Prostate gland (tissue), 2 donors: Measurements from ENCODE around the gene MPP3.

Experiments
- POLR2A ChIP-seq: fragments of 450-650 bp; IDR thresholded peaks from one replicate; pipeline ENCODE4 v1.6.1; 2016; ENCODE audit warnings: antibody characterized with exemption, mild to moderate bottlenecking
- POLR2AphosphoS5 ChIP-seq: sonication (generic); formaldehyde crosslinking; IDR thresholded peaks from one replicate; pipeline ENCODE4 v1.6.1; 2017; ENCODE audit warnings: antibody characterized with exemption
- TF ChIP-seq, protein P1 (sequence below), 4 experiments: fragments of 200-600 bp in 2 of 4; fragments of 450-650 bp in 2 of 4; sonication (generic) in 2 of 4; IDR thresholded peaks; 1 replicate in 3 of 4; 2 replicates in 1 of 4; pipeline ENCODE4 v1.5.1; 2016 to 2019; ENCODE audit warnings: antibody characterized with exemption in 4 of 4, mild to moderate bottlenecking in 2 of 4, moderate library complexity in 2 of 4

DNA sequence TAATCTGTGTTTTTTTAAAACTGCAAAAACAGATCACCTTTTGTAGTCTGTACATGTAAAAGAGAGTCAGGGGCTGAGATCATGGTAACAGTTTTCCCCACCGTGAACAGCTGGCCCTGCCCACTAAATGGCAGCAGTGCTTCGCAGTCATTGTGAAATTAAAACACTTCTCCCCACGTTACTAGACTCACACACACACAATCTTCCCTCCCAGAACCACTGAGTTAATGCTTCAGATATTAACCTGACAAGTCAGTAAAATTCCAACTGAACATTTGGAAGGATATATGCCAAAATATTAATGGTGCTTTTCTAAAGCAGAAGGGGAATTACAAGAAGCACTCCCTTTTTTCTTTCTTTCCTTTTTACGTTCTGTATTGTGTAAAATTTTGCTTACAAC, 12.8 kb upstream of the MPP3 start:
- TF ChIP-seq, protein P1, sequence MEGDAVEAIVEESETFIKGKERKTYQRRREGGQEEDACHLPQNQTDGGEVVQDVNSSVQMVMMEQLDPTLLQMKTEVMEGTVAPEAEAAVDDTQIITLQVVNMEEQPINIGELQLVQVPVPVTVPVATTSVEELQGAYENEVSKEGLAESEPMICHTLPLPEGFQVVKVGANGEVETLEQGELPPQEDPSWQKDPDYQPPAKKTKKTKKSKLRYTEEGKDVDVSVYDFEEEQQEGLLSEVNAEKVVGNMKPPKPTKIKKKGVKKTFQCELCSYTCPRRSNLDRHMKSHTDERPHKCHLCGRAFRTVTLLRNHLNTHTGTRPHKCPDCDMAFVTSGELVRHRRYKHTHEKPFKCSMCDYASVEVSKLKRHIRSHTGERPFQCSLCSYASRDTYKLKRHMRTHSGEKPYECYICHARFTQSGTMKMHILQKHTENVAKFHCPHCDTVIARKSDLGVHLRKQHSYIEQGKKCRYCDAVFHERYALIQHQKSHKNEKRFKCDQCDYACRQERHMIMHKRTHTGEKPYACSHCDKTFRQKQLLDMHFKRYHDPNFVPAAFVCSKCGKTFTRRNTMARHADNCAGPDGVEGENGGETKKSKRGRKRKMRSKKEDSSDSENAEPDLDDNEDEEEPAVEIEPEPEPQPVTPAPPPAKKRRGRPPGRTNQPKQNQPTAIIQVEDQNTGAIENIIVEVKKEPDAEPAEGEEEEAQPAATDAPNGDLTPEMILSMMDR (IDR thresholded peaks at IDR 0.05): no peak
- no peak for TF ChIP-seq POLR2AphosphoS5
- no peak for TF ChIP-seq POLR2A
